Natural killer cell (primary cell): Measurements from ENCODE around the gene ZNF33A. TPM values are rescaled to one million over a fixed set of nuclear protein-coding genes. Genes with fewer than 3 reads are reported as not detected.
A peak's percentile ranks its signal among the peaks of the same experiment; 100 is the strongest.

Experiments used
- ATAC-seq, 3 donors: fragments of 150-1000 bp in 2 of 3; fragments of 200-7000 bp in 1 of 3; cut with Tn5 transposase; 1 replicate in 1 of 3; 2 replicates in 2 of 3; pipeline ENCODE4 v1.10.0; 2021; ENCODE audit warnings: mild to moderate bottlenecking in 2 of 3, moderate library complexity in 2 of 3
- DNase-seq, 2 donors: peaks; one replicate each; pipeline versions ENCODE4 v3.0.0 to v3.0.0-alpha.2; 2013 to 2021; ENCODE audit warnings: mixed read lengths in 1 of 2
- H3K27ac ChIP-seq: one replicate; pipeline ENCODE4 v1.5.1; 2013; ENCODE audit warnings: mild to moderate bottlenecking, low read length
- H3K27me3 ChIP-seq: one replicate; pipeline ENCODE4 v1.6.1; 2013; ENCODE audit warnings: low read length; ENCODE audit not compliant: control insufficient read depth, insufficient read depth
- H3K36me3 ChIP-seq: one replicate; pipeline ENCODE4 v1.6.1; 2013; ENCODE audit warnings: low read length; ENCODE audit not compliant: control insufficient read depth, insufficient read depth
- H3K4me1 ChIP-seq: one replicate; pipeline ENCODE4 v1.6.1; 2013; ENCODE audit warnings: low read length; ENCODE audit not compliant: control insufficient read depth, insufficient read depth
- H3K4me3 ChIP-seq: one replicate; pipeline ENCODE4 v1.5.1; 2013; ENCODE audit warnings: low read length
- H3K9me3 ChIP-seq: one replicate; pipeline ENCODE4 v1.6.1; 2013; ENCODE audit warnings: low read length; ENCODE audit not compliant: control insufficient read depth, insufficient read depth
- H3K27ac Mint-ChIP-seq, 2 donors: one replicate each; pipeline ENCODE4 v1.8.0; 2022; ENCODE audit warnings: mild to moderate bottlenecking in 2 of 2, mixed read lengths in 2 of 2, moderate library complexity in 1 of 2
- H3K27me3 Mint-ChIP-seq, 2 donors: one replicate each; pipeline ENCODE4 v1.8.0; 2022; ENCODE audit warnings: low read depth in 2 of 2, mixed read lengths in 2 of 2
- H3K36me3 Mint-ChIP-seq: one replicate; pipeline ENCODE4 v1.8.0; 2022; ENCODE audit warnings: mixed read lengths
- H3K4me1 Mint-ChIP-seq, 2 donors: one replicate each; pipeline ENCODE4 v1.8.0; 2022; ENCODE audit warnings: mixed read lengths in 2 of 2
- H3K4me3 Mint-ChIP-seq: one replicate; pipeline ENCODE4 v1.8.0; 2022; ENCODE audit warnings: mild to moderate bottlenecking, moderate library complexity, mixed read lengths
- H3K9me3 Mint-ChIP-seq, 2 donors: one replicate each; pipeline ENCODE4 v1.8.0; 2022; ENCODE audit warnings: mixed read lengths in 2 of 2
- CTCF ChIP-seq: fragments of 200-600 bp; IDR thresholded peaks from one replicate; pipeline ENCODE4 v1.8.0; 2022; ENCODE audit warnings: antibody characterized with exemption
- WGBS: methylation state at CpG from one replicate; pipeline ENCODE4 v1.1.7; 2013; ENCODE audit warnings: missing lambda C conversion rate; ENCODE audit not compliant: insufficient coverage; 5-methylcytosine and 5-hydroxymethylcytosine counted together
- intact Hi-C: fragments of 100-400 bp; cut with micrococcal nuclease; formaldehyde crosslinking; loops from one replicate; pipeline ENCODE4 v1.14.2; 2022
- total RNA-seq, 4 donors: library from RNA; stranded (reverse); fragments of 120-200 nt in 1 of 4; gene quantifications; one replicate each; pipeline versions ENCODE4 v1.2.3 to v1.2.4, GENCODE V29; 2013 to 2022

Gene ZNF33A
- total RNA-seq, 3 donors from 2014 or later (not counting 1 experiment from before 2014, with no cell fraction given) = 31.2 to 44.7 (median 34.1) TPM

- H3K9me3 ChIP-seq = no peaks in the 10 kb centered on the region
- peaks cover 19% of the 10 kb centered on the region for H3K4me1 ChIP-seq
- ATAC-seq = peak; percentile 92 to 98 (median 95)
- peaks cover 31 to 38% of the 10 kb centered on the region in 2 donors for H3K4me1 Mint-ChIP-seq
- H3K9me3 Mint-ChIP-seq = no peaks in the 10 kb centered on the region
- H3K36me3 ChIP-seq = peaks cover 7% of the 10 kb centered on the region
- H3K36me3 Mint-ChIP-seq = peaks cover 14% of the 10 kb centered on the region
- peak within 1 kb of the TSS; percentile 94 for H3K27ac ChIP-seq
- peak; percentile 78 to 95 for DNase-seq
- intact Hi-C loops = loop anchor here (1.0 kb wide), 2 partner anchors 84 to 118 kb away; partner anchors contain the start of genes ZNF25 and ZNF33A
- no peaks in the 10 kb centered on the region for H3K27me3 ChIP-seq
- peak within 1 kb of the TSS; percentile 90 for H3K4me3 ChIP-seq
- H3K4me3 Mint-ChIP-seq = peak within 1 kb of the TSS; percentile 95
- no peaks in the 10 kb centered on the region for H3K27me3 Mint-ChIP-seq
- WGBS = under 1% methylated on average over 59 of the region's 59 CpGs
- no peak for TF ChIP-seq CTCF
- H3K27ac Mint-ChIP-seq = peak within 1 kb of the TSS; percentile 90 to 93
These were observed 83.9 kb downstream of the ZNF33A start, which contains the start of gene ZNF37A for GRCh38 chr10:38094158-38094926. TSS of gene ZNF37A (plus strand) at chr10:38094337. CDS start at chr10:38096618, 2,281 bp downstream.

- no peaks in the 10 kb centered on the region for H3K27me3 ChIP-seq
- ATAC-seq (no peak), DNase-seq (no peak)
- H3K9me3 ChIP-seq = no peaks in the 10 kb centered on the region
- Mint-ChIP-seq H3K36me3 (peaks cover 21% of the 10 kb centered on the region), H3K27ac (peak overlapping the region; percentile 90 to 93), H3K4me3 (peak overlapping the region; percentile 95), H3K9me3 (no peaks in the 10 kb centered on the region), H3K27me3 (no peaks in the 10 kb centered on the region), H3K4me1 (peaks cover 31 to 44% of the 10 kb centered on the region in 2 donors)
- TF ChIP-seq CTCF = no peak
- 67% methylated on average over 21 of the region's 21 CpGs for WGBS
- H3K4me1 ChIP-seq = peaks cover 19% of the 10 kb centered on the region
- intact Hi-C loops = loop anchor here (1.0 kb wide), 2 partner anchors 85 to 119 kb away; partner anchors contain the start of genes ZNF25 and ZNF33A
- peak overlapping the region; percentile 90 for H3K4me3 ChIP-seq
- peaks cover 12% of the 10 kb centered on the region for H3K36me3 ChIP-seq
- H3K27ac ChIP-seq = peak overlapping the region; percentile 94
These were observed 84.6 kb downstream of the ZNF33A start for GRCh38 chr10:38094927-38095574.

- WGBS = no CpG with 5 or more reads among the region's 1 CpG
- intact Hi-C loops = no loop called here
- Mint-ChIP-seq H3K27me3 (no peaks in the 10 kb centered on the region), H3K9me3 (peaks cover 10 to 21% of the 10 kb centered on the region in 2 donors), H3K36me3 (peaks cover 75% of the 10 kb centered on the region), H3K27ac (no peak overlapping the region), H3K4me3 (peak overlapping the region; percentile 3), H3K4me1 (peaks cover 2 to 18% of the 10 kb centered on the region in 2 donors)
- Histone ChIP-seq H3K4me1 (no peaks in the 10 kb centered on the region), H3K27ac (no peak overlapping the region), H3K9me3 (peaks cover 16% of the 10 kb centered on the region), H3K4me3 (no peak overlapping the region), H3K27me3 (no peaks in the 10 kb centered on the region), H3K36me3 (peaks cover 34% of the 10 kb centered on the region)
- no peak for TF ChIP-seq CTCF
- no peak for ATAC-seq
- DNase-seq = no peak
These were observed 92.4 kb downstream of the ZNF33A start for GRCh38 chr10:38102880-38103279.
